ENCODE results near the gene MYO19. TPM values are rescaled to one million over a fixed set of nuclear protein-coding genes. Genes with fewer than 3 reads are reported as not detected.
"Not testable (repeated sequence)": the region's sequence is repeated elsewhere in the genome, so short reads cannot be mapped to it uniquely, and the experiment has no call there.

The MYO19 gene
- total RNA-seq, 1 donor from 2014 or later: 62.3 TPM

DNA sequence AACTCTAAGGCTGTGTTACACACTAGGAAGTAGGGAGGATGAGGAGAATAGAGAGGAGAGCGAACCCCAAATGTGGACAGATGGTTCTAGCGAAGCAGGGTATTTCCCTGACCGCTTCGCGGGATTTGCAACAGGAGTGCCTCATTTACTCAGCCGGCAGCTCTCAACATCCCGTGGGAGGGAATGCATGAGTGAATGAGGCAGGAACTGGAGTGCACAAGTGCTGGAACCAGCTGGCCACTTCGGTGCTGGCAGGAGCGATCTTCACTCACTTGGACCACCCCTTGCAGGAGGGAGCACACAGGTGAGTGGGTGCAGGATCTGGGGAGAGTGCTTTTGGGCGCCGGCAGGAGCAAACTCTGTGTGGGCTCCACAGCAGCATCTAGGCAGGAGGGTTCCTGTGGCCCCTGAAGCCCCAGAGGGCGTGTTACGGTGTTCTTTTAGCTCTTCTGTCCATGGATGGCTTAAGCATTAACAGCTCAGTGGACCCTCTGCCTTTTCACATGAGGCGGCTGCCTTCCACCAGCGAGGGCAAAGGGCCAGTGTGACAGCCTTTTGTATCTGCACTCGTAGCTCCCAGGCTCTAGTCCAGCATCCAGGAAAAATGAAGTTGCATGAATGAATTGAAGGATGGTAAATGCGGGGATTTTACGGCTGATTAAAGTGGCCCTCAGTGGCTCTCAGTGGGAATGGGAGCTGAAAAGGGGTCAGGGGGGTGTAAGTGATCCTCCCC lies 65.6 kb downstream of the MYO19 start:
- no peak for DNase-seq (ENCODE audit: extremely low read depth, low read depth, low spot score)

DNA sequence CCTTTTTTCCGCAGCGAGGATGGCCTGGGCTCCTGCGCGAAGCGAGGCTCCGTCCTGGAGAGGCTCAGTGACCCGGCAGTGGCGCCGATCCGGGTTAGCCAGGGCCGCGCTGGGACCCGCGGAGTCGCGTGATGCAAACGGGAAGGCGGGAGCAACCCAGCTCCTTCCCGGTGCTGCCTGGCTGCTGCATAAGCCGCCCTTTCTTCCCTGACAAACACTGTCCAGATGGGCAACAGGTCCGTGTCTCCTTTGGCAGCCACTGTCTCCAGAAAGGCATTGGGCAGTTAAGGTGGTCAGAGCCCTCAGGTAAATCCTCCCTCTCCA lies 69.9 kb downstream of the MYO19 start:
- no peak for DNase-seq (ENCODE audit: extremely low read depth, low read depth, low spot score)

DNA sequence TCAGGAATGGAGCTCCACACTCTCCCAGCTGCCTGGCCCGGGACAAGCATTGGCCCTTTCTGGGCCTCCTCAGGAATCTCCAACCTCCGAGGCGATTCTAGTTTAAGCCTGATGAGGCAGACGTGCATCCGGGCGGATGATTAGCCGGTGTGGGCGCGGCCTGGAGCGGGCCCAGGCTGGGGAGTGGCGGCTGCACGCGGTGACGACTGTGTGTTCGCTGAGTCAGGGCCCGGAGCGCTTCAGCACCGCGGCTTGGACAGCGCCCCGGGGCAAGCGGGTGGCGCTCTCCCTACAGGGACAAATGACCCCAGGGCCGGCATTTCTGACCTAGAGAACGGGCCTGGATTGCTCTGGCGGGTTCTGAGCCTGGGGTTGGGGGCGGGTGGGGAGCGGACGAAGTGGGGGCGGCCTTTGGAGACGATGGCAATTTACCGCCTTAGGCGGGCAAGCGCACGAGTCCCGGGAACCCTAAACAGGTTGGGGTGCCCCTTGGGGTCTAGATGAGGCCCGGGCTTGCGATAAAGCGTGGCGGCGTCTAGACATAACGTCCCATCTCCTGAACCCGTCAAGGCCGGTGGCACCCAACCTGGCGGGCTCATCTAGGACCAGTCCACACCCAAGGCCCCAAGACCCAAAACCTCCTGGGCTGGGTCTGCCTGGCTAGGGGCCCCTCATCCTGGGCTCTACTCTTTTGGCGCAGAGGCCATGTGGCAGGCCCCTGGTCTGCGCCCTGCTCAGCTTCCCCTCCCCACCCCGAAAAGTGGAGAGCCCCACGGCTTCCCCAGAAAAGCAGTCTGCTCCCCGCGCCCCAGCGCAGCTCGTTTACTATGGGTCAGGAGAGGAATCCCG lies 70.5 kb downstream of the MYO19 start:
- DNase-seq (ENCODE audit: extremely low read depth, low read depth, low spot score): no peak

DNA sequence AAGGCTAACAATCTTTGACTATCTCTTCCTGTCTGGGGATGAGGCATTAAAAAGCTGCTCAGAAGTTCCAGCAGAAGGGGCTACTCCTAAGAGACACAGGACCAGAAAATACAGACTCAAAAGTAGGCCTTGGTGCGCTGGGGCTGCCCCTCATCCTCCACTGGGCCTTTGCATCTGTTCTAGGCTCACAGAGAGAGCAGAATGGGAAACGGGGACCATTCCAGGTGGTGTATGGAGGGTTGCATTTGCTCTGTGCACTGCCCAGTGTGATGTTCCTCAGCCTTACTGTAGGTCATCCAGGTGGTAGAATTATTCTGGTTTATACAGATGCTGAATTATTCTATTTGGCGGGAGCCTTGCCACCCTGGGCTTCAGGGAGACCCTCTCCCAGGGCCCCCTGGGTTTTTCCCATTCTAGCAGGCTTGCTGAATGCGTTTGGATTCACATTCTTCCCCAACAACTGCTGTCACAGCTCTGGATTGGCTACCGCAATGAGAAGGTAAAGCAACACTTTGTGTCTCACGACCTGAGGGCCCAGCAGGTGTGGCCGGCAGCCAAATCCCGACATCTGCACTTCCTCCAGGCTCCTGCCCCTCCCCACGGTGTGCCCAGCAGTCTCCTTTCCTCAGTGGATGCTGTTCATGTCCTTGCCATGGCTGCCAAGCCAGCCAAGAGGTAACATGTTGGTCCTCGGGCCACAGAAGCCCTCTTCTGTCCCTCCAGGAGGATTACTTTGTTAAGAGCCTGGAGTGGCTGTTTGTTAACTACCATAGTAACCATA lies 73.1 kb downstream of the MYO19 start:
- no peak for DNase-seq (ENCODE audit: extremely low read depth, low read depth, low spot score)

DNA sequence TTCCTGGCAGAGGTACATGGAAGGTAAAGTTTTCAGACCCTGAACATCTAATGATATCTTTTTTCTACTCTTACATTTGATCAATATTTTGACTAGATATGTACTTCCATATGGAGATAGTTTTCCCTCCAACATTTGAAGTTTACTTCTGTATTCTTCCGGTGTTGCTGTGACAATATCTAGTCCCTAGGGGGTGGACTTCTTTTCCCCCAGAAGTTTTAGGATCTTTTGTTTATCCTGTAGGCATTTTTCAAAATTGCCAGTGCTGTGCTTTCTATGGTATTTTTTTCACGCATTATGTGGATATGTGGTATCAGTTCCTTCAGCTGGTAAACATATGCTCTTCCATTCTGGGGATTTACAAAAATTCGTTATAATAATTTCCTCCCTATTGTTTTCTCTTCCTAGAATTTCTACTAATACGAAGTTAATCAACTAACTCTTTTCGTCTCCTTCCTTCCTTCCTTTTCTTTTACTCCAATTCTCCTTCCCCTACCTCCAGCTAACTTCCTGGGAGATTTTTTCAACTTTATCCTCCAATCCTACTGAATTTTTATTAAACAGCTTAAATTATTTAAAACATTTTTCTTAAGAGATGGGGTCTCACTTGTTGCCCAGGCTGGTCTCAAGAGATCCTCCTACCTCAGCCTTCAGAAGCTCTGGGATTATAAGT lies 74.3 kb downstream of the MYO19 start:
- DNase-seq (ENCODE audit: extremely low read depth, low read depth, low spot score): no peak

DNA sequence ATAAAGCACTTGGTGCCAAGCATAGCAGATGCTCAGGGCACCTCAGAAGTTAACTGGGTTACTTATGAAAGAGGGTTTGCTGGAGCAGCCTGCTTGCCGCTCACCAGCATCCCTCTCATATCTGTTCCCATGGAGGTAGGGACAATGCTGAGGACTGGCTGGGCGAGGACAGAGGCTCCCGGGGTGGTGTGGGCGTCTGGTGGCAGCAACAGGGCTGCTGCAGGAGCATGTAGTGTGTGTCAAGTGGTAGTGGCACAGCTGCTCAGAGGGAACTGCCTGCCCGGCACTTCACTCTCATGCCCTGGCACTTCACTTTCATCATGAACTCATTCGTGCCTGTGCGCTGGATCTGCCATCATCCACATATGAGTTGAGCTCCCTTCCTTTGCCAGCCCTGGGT lies 75.1 kb downstream of the MYO19 start:
- no peak for DNase-seq (ENCODE audit: extremely low read depth, low read depth, low spot score)

DNA sequence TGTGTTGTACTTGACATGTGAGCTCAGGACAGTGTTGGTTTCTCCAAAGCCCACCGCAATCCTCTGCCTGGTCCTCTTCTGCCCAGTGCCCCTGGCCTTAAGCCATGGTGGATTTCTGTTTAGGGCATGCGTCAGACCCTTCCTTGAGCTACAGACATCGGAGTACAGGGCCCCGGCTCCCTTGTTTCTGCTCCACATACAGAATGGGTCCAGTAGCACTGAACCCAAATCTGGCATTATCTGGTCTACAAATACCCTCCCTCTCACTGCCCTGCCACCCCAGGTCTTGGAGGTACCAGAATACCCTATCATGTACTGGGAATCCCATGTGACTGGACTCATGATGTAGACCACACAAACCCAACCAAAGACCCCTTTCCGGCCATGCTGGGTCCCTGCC lies 75.6 kb downstream of the MYO19 start:
- DNase-seq (ENCODE audit: extremely low read depth, low read depth, low spot score): no peak

DNA sequence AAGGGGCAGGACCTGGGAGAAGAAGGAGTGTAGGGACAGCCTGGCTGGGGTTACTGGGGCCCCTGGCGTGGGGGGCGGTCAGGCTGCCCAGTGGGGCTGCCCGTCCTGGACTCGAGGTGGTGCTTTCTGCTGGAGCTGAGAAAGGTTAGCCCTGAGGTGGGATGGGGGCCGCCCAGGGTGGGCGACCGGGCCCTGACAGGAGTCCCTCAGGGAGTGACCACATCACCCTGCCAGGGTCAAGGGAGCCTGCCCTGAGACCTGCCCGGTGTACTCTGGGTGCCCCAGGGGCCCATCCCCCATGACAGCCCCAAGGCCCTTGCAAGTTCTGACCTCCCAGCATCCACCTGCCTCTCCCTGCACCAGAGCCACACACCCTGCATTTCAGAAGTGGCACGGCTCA lies 77.0 kb downstream of the MYO19 start:
- not testable (repeated sequence) for DNase-seq (ENCODE audit: extremely low read depth, low read depth, low spot score)

DNA sequence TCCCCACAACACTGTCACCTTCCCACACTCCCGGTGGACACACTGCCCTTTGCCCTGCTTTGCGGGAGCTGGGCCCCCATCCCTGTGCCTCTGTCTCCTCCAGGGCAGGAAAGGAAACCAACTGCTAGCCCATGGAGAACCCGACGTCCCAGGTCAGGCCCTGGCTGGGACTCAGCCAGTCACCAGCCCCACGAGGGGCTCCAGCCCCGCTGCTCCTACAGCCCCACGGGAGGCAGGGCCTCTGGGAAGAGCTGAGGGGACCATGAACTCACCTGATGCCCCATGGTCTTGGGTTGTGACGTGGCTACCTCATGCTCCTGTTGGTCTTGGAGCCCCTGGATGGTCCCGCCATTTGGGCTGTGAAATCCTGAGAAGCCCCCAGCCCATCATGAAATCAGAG lies 81.8 kb downstream of the MYO19 start:
- DNase-seq (ENCODE audit: extremely low read depth, low read depth, low spot score): not testable (repeated sequence)

DNA sequence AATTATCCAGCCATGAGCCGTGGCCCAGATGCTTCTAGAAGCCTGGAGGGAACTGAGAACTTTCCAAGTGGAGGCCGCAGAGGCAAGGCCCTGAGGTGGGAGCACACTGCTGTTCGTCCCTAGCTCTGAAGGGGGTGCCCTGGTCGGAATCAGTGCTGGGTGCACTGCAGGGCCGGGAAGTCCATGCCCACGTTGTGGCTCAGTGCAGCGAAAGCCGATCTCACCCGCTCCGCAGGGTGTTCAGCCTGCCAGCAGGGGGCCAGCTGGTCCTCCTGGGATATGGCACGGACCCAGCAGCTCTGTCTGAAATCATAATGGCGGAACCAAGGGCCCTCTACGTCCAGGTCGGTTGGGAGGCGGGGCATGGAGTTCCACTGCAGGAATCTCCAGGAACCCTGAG lies 84.7 kb downstream of the MYO19 start:
- DNase-seq (ENCODE audit: extremely low read depth, low read depth, low spot score): not testable (repeated sequence)

Other genes starting within 250 kb of the MYO19 start
- not detected in 2 replicates for gene TBC1D3G, start 211.0 kb downstream of the MYO19 start, total RNA-seq
- not detected in 2 replicates for gene TBC1D3H, start 146.4 kb downstream of the MYO19 start, total RNA-seq
- gene ZNHIT3, start 48.2 kb downstream of the MYO19 start, total RNA-seq: 30.8 and 34.0 TPM in 2 replicates
- gene PIGW, start 119 bp upstream of the MYO19 start, total RNA-seq: 8.6 and 9.5 TPM in 2 replicates
- 45.5 and 51.0 TPM in 2 replicates for gene GGNBP2, start 10.1 kb upstream of the MYO19 start, total RNA-seq
- gene DHRS11, start 57.0 kb upstream of the MYO19 start, total RNA-seq: 4.3 and 11.0 TPM in 2 replicates
- gene MRM1, start 66.7 kb upstream of the MYO19 start, total RNA-seq: 3.5 and 7.8 TPM in 2 replicates